Stimulated activated CD4-positive, alpha-beta T cell treated with anti-CD3 and anti-CD28 coated beads, Interleukin-1b, Interleukin-23, amount 100 ng/mL, for 24 hours (primary cell): Measurements from ENCODE around the gene PRSS37.

Experiments used
- DNase-seq, 4 experiments: peaks; one replicate each; pipeline ENCODE4 v3.0.0-alpha.2; 2020; ENCODE audit warnings: low read depth in 4 of 4, low spot score in 1 of 4

Gene PRSS37

GRCh38 chr7:141788296-141788695 lies 53.0 kb downstream of the PRSS37 start:
- no peak for DNase-seq
